ENCODE results near the gene SH3BP1. TPM values are rescaled to one million over a fixed set of nuclear protein-coding genes. Genes with fewer than 3 reads are reported as not detected.

The SH3BP1 gene
- total RNA-seq, 1 experiment from 2014 or later, result 39.4 TPM

DNA sequence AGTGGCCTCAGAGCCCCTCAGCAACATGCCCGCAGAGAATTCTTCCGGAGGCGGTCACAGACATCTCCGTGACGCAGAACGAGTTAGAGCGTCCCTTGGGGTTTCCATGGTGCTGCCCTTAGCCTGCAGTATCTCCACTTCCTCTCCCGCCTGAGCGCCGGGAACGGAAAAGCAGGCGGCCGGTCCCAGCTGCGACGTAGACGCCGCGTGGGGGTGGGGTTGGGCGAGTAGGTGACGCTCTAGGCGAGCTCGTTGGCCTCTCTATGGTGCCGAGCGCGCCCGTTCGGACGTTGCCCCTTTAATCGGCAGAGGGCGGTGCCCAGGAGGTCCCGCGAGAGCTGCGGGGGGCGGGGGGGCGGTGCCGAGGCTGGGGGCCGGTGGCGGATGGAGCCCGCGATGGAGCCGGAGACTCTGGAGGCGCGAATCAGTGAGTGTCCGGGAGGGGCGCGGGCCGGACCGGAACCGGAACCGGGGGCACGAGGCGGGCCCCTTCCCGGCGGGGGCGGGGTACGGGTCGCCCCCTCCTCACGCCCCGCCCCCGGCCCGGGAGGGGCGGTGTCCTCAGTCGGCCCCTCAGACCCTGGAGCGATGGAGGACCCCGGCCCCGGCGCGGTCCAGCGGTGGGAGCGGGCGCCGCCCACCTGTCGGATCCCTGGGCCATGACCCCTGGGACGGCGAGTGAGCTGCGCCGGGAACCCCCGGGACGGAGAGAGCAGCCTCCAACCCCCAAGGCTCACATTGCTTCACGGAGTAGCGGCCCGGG, 30.8 kb upstream of the SH3BP1 start, which contains the start of gene GGA1:
GGA1 (plus strand) TSS at position 358 of the 763 bp plus-strand sequence; CDS start at position 385, 27 bp downstream.
- Mint-ChIP-seq H3K4me1 (peaks cover 18% of the 10 kb centered on the region), H3K27ac (peak within 1 kb of the TSS; percentile 98), H3K36me3 (no peaks in the 10 kb centered on the region), H3K4me3 (peak within 1 kb of the TSS; percentile 90), H3K27me3 (ENCODE audit: low read depth) (no peaks in the 10 kb centered on the region), H3K9me3 (no peaks in the 10 kb centered on the region)
- DNase-seq (ENCODE audit: low spot score), result peak; percentile 90
- ChIA-PET CTCF (interaction anchor here (0.6 to 4.6 kb wide), 31 partner anchors 11 to 274 kb away, joined by 3 to 99 read pairs (median 6); partner anchors contain the start of genes LGALS1, LGALS2, MFNG and NOL12), POLR2A (interaction anchor here (0.6 to 3.1 kb wide), 12 partner anchors 16 to 209 kb away, joined by 3 to 19 read pairs (median 5); partner anchors contain the start of genes CDC42EP1, NOL12, PDXP and TRIOBP)
- peak; percentile 70 for ATAC-seq
- no peak for TF ChIP-seq ATF1 (CRISPR knock-in tag; IDR thresholded peaks at IDR 0.05)
- peak; percentile 79 for TF ChIP-seq FOXK1 (CRISPR knock-in tag; IDR thresholded peaks at IDR 0.05)
- TF ChIP-seq ZNF416 (CRISPR knock-in tag; IDR thresholded peaks at IDR 0.05), result no peak
- TF ChIP-seq NR2C2 (CRISPR knock-in tag; IDR thresholded peaks at IDR 0.05), result 0 out of 2 replicates have a peak, but pooled peaks have one; percentile 57
- peak; percentile 89 for TF ChIP-seq SP1 (CRISPR knock-in tag; conservative IDR thresholded peaks at IDR 0.05)
- TF ChIP-seq GRHL2 (CRISPR knock-in tag; IDR thresholded peaks at IDR 0.05; ENCODE audit: insufficient replicate concordance, severe bottlenecking), result no peak
- TF ChIP-seq CBFB (CRISPR knock-in tag; IDR thresholded peaks at IDR 0.05; ENCODE audit: low read depth), result no peak
- TF ChIP-seq, protein P1, sequence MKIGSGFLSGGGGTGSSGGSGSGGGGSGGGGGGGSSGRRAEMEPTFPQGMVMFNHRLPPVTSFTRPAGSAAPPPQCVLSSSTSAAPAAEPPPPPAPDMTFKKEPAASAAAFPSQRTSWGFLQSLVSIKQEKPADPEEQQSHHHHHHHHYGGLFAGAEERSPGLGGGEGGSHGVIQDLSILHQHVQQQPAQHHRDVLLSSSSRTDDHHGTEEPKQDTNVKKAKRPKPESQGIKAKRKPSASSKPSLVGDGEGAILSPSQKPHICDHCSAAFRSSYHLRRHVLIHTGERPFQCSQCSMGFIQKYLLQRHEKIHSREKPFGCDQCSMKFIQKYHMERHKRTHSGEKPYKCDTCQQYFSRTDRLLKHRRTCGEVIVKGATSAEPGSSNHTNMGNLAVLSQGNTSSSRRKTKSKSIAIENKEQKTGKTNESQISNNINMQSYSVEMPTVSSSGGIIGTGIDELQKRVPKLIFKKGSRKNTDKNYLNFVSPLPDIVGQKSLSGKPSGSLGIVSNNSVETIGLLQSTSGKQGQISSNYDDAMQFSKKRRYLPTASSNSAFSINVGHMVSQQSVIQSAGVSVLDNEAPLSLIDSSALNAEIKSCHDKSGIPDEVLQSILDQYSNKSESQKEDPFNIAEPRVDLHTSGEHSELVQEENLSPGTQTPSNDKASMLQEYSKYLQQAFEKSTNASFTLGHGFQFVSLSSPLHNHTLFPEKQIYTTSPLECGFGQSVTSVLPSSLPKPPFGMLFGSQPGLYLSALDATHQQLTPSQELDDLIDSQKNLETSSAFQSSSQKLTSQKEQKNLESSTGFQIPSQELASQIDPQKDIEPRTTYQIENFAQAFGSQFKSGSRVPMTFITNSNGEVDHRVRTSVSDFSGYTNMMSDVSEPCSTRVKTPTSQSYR (CRISPR knock-in tag; IDR thresholded peaks at IDR 0.05), result peak; percentile 89
- TF ChIP-seq ZNF232 (CRISPR knock-in tag; IDR thresholded peaks at IDR 0.05), result 0 out of 2 replicates have a peak, but pooled peaks have one; percentile 60
- TF ChIP-seq ZBTB21 (CRISPR knock-in tag; IDR thresholded peaks at IDR 0.05; ENCODE audit: borderline replicate concordance), result no peak
- TF ChIP-seq, protein P2, sequence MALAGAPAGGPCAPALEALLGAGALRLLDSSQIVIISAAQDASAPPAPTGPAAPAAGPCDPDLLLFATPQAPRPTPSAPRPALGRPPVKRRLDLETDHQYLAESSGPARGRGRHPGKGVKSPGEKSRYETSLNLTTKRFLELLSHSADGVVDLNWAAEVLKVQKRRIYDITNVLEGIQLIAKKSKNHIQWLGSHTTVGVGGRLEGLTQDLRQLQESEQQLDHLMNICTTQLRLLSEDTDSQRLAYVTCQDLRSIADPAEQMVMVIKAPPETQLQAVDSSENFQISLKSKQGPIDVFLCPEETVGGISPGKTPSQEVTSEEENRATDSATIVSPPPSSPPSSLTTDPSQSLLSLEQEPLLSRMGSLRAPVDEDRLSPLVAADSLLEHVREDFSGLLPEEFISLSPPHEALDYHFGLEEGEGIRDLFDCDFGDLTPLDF (CRISPR knock-in tag; IDR thresholded peaks at IDR 0.05), result no peak
- TF ChIP-seq ZNF121 (CRISPR knock-in tag; IDR thresholded peaks at IDR 0.05), result no peak
- TF ChIP-seq FOXJ3 (CRISPR knock-in tag; IDR thresholded peaks at IDR 0.05; ENCODE audit: borderline replicate concordance), result no peak
- 0 out of 2 replicates have a peak, but pooled peaks have one; percentile 58 for TF ChIP-seq JUN (CRISPR knock-in tag; IDR thresholded peaks at IDR 0.05)
- 0 out of 2 replicates have a peak, but pooled peaks have one; percentile 52 for TF ChIP-seq GABPB1 (CRISPR knock-in tag; IDR thresholded peaks at IDR 0.05)
- TF ChIP-seq ZNF263 (CRISPR knock-in tag; IDR thresholded peaks at IDR 0.05; ENCODE audit: low read depth), result no peak
- TF ChIP-seq, protein P3, sequence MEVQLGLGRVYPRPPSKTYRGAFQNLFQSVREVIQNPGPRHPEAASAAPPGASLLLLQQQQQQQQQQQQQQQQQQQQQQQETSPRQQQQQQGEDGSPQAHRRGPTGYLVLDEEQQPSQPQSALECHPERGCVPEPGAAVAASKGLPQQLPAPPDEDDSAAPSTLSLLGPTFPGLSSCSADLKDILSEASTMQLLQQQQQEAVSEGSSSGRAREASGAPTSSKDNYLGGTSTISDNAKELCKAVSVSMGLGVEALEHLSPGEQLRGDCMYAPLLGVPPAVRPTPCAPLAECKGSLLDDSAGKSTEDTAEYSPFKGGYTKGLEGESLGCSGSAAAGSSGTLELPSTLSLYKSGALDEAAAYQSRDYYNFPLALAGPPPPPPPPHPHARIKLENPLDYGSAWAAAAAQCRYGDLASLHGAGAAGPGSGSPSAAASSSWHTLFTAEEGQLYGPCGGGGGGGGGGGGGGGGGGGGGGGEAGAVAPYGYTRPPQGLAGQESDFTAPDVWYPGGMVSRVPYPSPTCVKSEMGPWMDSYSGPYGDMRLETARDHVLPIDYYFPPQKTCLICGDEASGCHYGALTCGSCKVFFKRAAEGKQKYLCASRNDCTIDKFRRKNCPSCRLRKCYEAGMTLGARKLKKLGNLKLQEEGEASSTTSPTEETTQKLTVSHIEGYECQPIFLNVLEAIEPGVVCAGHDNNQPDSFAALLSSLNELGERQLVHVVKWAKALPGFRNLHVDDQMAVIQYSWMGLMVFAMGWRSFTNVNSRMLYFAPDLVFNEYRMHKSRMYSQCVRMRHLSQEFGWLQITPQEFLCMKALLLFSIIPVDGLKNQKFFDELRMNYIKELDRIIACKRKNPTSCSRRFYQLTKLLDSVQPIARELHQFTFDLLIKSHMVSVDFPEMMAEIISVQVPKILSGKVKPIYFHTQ (CRISPR knock-in tag; IDR thresholded peaks at IDR 0.05), result no peak
- no peak for TF ChIP-seq RORB (CRISPR knock-in tag; IDR thresholded peaks at IDR 0.05)
- TF ChIP-seq, protein P4, sequence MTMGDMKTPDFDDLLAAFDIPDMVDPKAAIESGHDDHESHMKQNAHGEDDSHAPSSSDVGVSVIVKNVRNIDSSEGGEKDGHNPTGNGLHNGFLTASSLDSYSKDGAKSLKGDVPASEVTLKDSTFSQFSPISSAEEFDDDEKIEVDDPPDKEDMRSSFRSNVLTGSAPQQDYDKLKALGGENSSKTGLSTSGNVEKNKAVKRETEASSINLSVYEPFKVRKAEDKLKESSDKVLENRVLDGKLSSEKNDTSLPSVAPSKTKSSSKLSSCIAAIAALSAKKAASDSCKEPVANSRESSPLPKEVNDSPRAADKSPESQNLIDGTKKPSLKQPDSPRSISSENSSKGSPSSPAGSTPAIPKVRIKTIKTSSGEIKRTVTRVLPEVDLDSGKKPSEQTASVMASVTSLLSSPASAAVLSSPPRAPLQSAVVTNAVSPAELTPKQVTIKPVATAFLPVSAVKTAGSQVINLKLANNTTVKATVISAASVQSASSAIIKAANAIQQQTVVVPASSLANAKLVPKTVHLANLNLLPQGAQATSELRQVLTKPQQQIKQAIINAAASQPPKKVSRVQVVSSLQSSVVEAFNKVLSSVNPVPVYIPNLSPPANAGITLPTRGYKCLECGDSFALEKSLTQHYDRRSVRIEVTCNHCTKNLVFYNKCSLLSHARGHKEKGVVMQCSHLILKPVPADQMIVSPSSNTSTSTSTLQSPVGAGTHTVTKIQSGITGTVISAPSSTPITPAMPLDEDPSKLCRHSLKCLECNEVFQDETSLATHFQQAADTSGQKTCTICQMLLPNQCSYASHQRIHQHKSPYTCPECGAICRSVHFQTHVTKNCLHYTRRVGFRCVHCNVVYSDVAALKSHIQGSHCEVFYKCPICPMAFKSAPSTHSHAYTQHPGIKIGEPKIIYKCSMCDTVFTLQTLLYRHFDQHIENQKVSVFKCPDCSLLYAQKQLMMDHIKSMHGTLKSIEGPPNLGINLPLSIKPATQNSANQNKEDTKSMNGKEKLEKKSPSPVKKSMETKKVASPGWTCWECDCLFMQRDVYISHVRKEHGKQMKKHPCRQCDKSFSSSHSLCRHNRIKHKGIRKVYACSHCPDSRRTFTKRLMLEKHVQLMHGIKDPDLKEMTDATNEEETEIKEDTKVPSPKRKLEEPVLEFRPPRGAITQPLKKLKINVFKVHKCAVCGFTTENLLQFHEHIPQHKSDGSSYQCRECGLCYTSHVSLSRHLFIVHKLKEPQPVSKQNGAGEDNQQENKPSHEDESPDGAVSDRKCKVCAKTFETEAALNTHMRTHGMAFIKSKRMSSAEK (CRISPR knock-in tag; IDR thresholded peaks at IDR 0.05; ENCODE audit: borderline replicate concordance), result no peak
- TF ChIP-seq HMGA2 (CRISPR knock-in tag; IDR thresholded peaks at IDR 0.05), result no peak
- TF ChIP-seq, protein P5, sequence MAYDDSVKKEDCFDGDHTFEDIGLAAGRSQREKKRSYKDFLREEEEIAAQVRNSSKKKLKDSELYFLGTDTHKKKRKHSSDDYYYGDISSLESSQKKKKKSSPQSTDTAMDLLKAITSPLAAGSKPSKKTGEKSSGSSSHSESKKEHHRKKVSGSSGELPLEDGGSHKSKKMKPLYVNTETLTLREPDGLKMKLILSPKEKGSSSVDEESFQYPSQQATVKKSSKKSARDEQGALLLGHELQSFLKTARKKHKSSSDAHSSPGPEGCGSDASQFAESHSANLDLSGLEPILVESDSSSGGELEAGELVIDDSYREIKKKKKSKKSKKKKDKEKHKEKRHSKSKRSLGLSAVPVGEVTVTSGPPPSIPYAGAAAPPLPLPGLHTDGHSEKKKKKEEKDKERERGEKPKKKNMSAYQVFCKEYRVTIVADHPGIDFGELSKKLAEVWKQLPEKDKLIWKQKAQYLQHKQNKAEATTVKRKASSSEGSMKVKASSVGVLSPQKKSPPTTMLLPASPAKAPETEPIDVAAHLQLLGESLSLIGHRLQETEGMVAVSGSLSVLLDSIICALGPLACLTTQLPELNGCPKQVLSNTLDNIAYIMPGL (CRISPR knock-in tag; IDR thresholded peaks at IDR 0.05), result peak; percentile 88; the same call in 1 of the 2 replicates
- TF ChIP-seq TP53 (CRISPR knock-in tag; IDR thresholded peaks at IDR 0.05), result no peak
- no peak for TF ChIP-seq NR3C1 (CRISPR knock-in tag; conservative IDR thresholded peaks at IDR 0.05; ENCODE audit: low read depth)
- peak; percentile 71 for TF ChIP-seq CREM (CRISPR knock-in tag; IDR thresholded peaks at IDR 0.05)
- no peak for TF ChIP-seq TEAD1 (CRISPR knock-in tag; IDR thresholded peaks at IDR 0.05)
- TF ChIP-seq TCF7 (CRISPR knock-in tag; IDR thresholded peaks at IDR 0.05; ENCODE audit: low read depth), result no peak

Data from WTC11 (cell line).